ENCODE measurements around the gene ERC2.

The ERC2 gene

DNA sequence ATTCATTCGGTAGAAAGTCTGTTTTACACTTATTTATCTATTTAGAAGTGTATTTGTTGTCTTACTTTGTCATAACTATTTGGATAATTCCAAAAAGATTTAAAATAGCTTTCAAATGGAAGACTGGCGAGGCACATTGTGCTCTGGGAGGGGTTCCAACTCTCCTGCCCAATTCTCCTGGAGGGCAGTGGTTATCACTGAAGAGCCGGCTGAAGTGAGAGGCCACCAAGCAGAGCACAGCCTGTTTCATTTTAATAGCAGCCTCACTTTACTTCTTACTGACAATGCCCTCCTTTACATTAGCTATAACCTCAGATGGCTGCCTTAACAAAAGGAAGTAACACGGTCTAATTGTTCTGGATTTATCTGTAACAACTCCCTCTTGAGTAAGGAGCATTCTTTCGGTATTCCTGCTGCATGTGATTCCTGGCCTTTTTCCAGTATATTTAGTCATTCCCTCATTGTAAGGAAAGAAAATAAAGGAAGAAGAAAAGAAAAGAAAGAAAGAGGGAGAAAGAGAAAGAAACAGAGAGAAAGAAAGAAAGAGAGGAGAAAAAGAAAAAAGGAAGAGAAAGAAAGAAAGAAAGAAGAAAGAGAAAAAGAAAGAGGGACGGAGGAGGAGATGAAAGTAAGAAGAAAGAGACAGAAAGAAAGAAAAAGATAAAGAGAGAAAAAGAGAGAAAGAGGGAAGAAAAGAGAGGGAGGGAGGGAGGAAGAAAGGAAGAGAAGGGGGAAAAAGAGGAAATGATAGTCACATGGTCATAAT, 641.4 kb downstream of the ERC2 start:
- no peak for DNase-seq (ENCODE audit: low read depth)

DNA sequence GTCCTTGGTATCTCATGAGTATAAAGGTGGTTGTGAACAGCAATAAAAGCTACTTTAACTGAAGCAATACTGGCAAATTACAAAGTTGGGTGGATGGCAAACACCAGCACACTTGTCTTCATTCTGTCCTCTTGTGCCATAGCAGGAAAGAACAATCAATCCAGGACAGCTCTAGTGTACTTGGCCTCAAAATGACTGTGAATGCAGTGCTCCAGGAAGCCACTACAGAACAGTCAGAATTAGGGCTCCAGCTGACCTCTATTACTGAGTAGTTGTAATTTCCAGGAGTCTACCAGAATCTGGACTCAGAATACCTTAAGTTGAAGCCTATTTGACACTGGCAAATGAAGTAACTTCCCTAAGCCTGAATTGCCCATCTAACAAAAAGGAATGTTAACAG, 642.2 kb downstream of the ERC2 start:
- DNase-seq (ENCODE audit: low read depth) = no peak

DNA sequence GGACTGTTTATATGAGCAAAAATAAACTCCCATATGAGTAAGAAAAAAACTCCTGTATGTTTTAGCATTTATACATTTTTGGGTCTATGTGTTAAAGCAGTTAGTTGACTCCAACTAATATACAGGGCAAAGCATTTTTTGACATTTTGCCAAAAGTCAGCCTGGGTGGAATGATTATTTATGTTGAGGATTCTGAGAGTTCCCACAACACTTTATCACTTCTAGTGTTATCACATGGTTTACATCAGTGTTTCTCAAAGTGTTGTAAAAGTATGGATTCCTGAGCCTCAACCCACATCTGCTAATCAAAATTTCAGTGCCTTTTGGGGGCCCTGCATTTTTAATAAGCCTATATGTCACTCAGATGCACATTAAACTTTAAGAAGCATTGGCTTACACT, 643.9 kb downstream of the ERC2 start:
- no peak for DNase-seq (ENCODE audit: low read depth)

DNA sequence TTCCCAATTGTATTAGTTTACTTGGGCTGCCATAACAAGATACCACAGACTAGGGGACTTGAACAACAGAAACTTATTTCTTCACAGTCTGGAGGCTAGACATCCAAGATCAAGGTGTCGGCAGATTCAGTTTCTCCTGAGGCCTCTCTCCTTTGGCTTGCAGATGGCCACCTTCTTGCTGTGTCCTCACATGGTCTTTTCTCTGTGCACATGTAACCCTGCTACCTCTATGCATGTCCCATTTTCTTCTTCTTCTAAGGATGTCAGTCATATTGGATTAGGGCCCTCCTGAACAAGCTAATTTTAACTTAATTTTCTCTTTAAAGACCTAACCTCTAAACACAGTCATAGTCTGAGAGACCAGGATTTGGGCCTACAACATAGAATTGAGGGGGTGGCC, 644.4 kb downstream of the ERC2 start:
- DNase-seq (ENCODE audit: low read depth) = no peak

DNA sequence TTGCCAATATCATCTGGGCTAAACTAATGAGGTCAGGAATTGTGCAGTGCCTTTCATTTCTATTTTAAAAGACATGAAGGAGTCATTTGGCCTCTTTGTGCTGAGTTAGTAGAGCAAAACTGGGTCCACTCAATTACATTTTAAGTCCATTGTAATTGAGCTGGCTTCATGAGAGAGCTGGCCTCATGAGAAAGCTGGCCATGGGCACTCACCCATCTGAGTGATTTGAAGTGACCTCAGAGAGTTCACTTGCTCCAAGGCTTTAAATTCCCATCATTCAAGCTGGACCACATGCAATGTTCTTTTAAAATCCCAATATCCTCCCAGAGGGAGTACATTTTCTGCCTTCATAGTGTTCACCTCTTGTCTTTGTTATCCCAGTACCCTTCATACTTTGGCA, 645.3 kb downstream of the ERC2 start:
- DNase-seq (ENCODE audit: low read depth) = no peak

DNA sequence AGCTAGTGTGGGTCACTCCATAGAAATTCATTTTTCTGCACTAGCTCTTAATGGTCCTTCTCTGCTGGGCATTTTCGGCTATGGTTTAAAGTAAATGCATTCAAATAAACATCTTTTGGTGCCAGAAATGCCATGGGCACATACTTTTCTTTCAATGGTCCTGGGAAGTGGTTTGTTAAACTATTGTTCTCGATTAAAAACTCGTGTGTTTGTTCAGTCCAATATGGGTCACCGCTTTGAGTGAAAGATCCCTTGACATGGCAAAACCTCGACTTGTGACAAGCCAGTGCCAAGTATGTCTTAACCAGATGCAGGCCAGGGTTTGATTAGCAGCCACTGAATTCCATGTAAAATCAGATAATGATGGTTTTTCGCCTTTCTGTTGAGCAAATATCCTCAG, 649.3 kb downstream of the ERC2 start:
- no peak for DNase-seq (ENCODE audit: low read depth)

DNA sequence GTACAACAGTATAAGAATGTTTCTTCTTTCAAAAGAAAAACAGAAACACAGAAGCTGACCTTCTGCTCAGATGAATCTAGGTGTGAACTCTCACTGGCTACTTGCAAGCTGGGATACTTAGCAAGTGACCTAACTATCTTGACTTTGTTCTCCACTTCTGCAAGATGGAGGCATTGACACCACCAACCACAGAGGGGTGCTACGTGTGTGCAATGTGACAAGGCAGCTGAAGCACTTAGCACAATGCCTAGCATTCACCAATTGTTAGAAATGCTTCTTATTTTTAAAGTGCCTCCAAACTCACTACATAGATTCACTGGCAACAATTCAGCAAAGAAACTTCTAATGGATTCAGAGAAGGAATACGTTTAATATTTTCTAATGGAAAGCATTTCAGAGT, 649.8 kb downstream of the ERC2 start:
- DNase-seq (ENCODE audit: low read depth) = no peak

DNA sequence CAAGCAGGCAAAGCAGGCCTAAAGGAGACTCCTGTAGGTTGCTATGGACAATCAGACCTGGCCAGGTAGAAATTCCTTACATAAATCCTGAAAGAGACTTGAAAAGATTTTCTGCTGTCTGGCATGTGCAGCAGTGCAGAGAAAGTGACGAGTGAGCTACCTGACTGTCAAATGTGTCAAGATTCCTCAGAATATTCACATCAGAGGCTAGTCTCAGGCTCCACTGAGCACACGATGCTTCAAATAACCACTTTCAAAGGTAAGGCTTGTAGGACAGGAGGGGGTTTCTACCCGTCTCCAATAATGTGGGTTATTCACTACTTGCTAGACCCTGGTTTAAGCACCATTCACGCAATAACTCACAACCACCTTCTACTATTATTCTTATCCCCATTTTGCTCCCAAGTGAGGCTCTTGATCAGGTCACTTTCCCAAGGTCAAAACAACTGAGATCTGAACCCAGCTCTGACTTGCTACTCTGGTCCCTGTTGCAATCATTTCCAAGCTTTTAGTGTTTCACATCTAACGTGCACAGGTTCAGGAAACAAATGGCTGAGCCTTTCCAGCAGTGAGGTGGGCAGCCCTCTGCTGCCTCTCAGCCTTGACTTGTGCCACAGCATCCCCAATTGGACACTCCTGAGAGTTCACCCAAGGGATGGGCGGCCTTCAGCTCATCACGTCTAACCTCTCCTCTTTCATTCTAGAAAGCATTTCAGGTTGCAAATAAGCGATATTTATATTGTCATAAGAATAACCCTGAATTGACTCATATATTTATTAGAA, 651.3 kb downstream of the ERC2 start:
- no peak for DNase-seq (ENCODE audit: low read depth)

DNA sequence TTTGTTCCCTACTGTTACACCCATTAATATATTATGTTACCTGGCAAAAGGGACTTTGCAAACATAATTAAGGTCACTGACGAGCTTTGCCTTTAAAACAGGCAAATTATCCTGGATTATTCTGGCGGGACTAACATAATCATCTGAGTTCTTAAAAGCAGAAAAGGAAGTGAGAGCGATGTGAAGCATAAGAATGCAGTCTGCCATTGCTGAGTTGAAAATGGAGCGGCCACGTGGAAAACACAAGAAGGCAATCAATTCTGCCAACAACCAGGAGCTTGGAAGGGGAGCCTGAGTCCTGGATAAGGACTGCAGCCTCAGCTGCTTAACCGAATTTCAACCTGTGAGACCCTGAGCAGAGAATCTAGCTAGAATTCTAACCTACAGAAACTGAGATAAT, 653.0 kb downstream of the ERC2 start:
- no peak for DNase-seq (ENCODE audit: low read depth)

DNA sequence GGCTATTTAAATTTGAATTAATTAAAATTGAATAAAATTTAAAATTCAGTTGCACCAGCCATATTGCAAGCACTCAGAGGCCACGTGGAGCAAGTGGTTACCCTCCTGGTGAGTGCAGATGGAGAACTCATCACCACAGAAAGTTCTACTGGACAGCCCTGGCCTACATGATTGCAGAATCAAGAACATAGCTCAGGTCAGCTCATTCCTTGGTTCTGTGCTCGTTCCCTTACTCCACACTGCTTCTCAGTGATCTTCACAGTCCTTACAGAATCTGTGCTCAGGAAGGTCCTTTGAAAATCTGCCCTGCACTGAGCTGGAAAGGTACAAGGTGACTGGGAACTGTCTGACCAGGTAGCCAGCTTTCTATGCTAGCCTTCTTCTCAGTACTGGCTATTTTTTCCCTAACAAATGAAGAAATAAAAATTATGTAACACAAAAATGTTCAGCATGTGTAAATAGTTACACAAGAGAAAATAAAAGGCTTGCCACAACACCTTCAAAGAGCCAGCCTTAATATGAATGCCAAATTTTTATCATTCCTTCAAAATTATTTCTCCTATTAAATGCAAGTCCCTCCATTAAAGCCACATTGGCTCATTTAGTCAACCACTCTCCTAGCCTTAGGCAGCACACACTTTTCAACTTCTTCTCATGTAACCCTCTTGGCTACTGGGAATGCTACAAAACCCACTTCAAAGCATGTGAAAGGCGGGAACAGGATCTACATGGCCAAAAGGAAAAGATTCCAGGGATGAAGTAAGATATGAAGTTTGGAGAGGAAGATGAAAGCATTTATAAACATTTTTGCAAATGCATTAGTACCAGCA, 654.8 kb downstream of the ERC2 start:
- no peak for DNase-seq (ENCODE audit: low read depth)

DNA sequence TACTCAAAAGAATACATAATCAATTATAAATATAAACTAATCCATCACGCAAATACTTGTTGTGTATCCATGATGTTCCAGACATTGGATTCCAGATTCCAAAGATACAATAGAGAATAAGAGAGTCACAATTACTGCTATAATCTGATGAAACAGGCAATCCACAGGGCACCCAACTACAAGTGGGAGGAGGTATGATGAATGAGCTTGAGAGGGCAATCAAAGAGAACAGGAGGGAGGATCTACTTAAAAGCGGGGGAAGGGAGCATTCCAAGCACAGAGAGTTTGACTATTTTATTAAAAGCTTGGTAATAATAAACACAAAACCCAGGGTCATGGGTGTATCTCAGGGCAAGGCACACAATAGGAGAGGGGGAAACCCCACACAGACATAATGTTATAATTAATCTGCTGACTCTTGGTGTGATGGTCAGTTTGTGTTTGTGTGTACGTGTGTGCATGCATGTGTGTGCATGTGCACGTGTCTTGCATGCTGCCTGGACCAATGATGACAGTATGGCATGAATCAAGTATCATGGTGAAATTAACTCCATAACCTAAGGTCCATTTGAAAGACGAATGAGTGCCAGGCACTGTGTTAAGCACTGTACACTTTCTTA, 655.8 kb downstream of the ERC2 start:
- DNase-seq (ENCODE audit: low read depth) = no peak

DNA sequence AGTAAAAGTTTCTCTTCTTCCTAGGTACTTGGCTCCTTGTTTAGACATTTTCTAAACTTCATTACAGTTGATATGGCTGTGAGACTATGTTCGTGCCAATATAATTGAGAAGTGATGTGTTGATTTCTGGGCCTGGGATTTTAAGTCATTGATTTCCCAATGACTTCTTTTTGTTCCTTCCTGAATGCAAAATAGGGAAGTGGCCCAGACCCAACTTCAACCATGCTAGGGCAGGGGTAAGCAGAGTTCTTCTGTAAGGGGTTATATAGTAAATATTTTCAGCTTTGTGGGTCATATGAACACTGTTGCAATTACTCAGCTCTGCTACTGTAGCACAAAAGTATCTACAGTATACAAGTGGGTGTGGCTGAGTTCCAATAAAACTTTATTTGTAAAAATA, 661.1 kb downstream of the ERC2 start:
- no peak for DNase-seq (ENCODE audit: low read depth)

DNA sequence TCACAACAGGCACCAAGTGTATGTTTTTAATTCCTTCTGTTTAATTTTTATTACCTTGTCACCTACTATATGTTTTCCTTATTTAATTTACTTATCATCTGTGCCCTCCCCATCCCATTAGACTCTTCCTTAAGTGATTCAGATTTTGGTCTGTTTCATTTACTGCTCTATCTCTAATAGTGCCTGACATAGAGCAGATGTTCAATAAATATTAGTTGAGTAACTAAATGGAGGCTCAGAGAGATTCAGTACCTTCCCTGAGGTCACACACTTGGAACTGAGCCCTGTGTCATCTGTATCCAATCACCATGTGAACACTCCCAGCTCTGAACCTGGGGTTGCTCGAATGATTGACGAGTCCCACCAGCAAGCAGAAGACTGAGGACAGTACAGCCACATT, 663.1 kb downstream of the ERC2 start:
- DNase-seq (ENCODE audit: low read depth) = no peak

DNA sequence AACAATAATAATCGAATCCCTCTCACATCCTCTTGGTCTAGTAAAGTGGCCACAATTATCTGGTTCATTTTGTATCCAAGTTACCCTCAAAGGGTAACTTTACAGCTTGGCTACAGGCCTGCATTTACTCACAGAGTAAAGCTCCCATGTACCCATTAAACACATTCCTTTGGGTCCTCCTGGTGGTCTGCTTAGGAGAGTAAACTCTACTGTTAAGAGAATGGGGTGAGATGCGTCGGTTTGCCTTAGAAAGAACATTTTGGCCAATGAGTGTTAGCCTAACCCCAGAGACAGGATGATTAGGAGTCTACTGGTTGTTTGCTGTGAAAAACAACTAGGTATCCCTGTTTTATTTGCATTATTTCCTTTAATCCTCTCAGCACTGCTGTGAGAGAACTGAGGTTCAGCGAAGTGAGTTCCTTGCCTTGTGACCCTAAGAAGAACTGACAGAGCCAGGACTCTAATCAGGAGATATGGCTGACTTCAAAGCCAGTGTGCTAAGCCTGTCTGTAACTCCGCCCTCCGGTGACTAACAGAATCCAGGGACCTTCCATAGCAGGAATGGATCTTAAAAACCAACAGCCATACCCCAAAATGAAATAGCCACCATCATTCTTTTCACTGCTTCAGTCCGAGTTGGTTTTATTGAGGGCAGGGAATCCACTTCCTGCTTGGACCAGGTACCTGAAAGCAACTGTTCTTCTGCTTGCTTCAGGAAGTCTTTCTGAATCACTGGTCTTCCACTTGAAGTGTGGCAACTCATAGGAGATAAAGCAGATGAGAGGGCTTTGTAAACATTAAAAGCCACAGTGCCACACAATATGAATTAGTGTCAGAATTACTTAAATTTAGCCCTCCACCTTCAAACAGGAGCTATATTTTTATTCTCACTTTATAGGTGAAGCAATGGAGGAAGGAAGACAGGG, 663.8 kb downstream of the ERC2 start:
- DNase-seq (ENCODE audit: low read depth) = no peak

DNA sequence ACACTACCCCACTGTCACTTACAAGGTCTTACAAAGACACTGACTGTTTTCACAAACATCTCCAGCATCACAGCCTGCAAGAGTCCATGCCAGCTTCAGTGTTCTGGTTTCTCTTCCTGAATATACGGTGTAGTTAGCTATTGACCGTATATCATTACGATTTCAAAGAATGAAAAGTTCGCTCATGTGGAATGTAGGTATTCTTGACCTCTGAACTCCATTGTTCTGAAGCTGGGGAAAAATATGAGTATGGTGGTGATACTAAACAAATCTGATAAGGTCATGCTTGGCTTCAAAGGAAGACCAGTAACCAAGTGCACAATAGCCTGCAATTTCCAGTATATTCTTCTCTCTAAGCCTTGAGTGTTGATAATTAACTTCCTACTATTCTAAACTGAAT, 665.5 kb downstream of the ERC2 start:
- DNase-seq (ENCODE audit: low read depth) = no peak

DNA sequence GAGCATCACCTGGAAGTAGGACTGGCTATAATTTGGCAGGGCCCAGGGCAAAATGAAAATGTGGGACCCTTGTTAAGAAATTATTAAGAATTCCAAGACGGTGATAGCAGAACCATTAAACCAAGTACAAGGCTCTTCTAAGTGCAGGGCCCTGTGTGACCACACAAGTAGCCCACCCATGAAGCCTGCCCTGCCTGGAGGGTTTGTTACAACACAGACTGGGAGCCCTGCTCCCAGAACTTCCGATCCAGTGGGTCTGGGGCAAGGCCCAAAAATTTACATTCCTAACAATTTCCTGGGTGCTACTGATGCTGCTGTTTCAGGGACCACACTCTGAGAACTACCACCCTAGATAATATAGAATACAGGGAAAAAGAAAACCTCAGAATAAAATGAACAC, 666.6 kb downstream of the ERC2 start:
- no peak for DNase-seq (ENCODE audit: low read depth)

DNA sequence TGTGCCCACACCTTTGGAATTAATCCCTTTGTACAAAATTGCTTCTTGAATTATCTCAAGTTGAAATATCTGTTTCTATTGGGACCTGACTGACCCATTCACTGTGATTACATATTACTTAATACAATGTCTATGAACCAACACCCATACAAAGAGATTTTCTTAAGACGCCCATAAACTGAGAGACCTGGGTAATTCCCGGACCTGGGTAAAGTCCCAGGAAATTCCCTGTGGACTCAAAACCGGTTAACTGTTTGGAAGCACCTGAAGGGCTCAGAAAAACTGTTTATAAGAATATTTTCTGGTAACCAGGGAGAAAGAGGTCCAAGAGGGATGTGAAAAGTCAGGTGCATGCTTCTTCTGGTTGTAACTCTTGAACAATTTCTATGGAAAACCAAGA, 667.2 kb downstream of the ERC2 start:
- no peak for DNase-seq (ENCODE audit: low read depth)

DNA sequence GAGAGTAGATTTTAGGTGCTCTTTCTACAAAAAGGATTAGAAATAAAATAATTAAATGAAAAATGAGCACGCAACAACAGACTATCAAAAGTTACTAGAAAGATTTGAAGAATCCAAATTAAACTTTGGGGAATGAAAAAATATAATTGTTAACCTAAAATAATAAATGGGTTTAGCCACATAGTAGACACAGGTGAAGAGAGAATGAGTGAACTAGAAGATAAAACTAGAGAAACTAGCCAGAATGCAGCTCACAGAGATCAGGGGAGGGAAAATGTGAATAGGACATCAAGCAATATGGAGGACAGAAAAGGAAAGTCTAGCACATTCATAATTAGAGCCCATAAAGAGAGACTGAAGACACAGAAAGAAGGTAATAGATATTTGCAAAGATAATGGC, 670.5 kb downstream of the ERC2 start:
- DNase-seq (ENCODE audit: low read depth) = no peak

DNA sequence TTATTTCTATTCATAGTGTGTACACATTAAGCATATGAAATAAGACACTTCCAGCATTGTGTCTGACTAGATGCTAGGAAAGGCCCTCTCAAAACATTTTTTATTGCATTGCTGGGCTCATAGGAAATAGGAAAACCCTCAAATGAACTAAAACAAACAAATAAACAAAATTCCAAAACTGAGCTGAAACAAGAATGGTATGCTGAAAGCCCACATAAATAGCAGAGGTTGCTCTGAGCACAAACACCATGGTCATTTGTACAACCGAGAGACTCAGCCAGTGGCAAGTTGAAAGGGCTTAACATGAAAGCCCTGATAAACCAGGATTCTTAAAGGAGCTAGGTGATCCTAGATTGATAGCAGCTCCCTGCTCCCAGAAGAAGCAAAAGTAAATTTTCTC, 671.2 kb downstream of the ERC2 start:
- no peak for DNase-seq (ENCODE audit: low read depth)

DNA sequence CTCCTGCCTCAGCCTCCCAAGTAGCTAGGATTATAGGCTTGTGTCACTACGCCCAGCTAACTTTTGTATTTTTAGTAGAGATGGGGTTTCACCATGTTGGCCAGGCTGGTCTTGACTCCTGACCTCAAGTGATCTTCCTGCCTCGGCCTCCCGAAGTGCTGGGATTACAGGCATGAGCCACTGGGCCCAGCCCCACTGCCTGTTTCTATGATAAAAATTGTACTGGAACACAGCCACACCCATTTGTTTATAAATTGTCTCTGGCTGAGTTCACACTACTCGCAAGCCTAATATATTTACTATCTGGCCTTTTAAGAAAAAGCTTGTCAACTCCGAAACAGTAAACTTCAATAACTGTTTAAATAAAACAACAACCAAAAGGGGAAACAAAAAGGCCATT, 671.7 kb downstream of the ERC2 start:
- no peak for DNase-seq (ENCODE audit: low read depth)

DNA sequence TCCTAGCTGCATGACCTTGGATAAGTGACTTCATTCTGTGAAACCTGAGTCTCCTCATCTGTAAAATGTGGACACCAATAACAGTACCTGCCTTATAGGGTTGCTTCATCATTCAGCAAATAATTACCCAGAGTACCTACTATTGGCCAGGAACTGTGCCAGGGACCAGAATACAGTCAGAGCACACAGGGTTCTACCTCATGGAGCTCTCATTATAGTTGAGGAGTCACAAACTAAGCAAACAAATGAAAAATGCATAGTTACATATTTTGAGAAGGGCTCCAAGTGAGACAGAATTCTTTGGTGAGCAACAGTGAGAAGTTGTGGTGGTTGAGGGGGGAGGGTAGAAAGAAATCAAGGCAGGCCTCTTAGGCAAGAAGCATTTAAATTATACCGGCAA, 672.5 kb downstream of the ERC2 start:
- DNase-seq (ENCODE audit: low read depth) = no peak
